ENCODE results near the gene GPX7. TPM values are rescaled to one million over a fixed set of nuclear protein-coding genes. Genes with fewer than 3 reads are reported as not detected.
A peak's percentile ranks its signal among the peaks of the same experiment; 100 is the strongest.

GPX7 gene
- total and polyA plus RNA-seq, 5 donors from 2014 or later = 12.3 to 43.5 (median 34.5) TPM

GRCh38 chr1:52590266-52590665, 11.9 kb upstream of the GPX7 start:
- DNase-seq = no peak
- Histone ChIP-seq H3K36me3 (ENCODE audit: control insufficient read depth, insufficient read depth, low read length) (no peaks in the 10 kb centered on the region), H3K9me3 (ENCODE audit: control insufficient read depth in 2 of 2, low read length in 2 of 2) (no peaks in the 10 kb centered on the region), H3K4me1 (ENCODE audit: control insufficient read depth, insufficient read depth, low read length, poor library complexity, severe bottlenecking) (no peaks in the 10 kb centered on the region), H3K27ac (ENCODE audit: insufficient read depth, low read length, poor library complexity, severe bottlenecking) (no peak overlapping the region), H3K4me3 (ENCODE audit: low read depth, low read length) (no peak overlapping the region), H3K27me3 (ENCODE audit: control insufficient read depth, insufficient read depth, low read length) (no peaks in the 10 kb centered on the region)
- Mint-ChIP-seq H3K4me3 (no peak overlapping the region), H3K36me3 (no peaks in the 10 kb centered on the region), H3K4me1 (no peaks in the 10 kb centered on the region), H3K27ac (no peak overlapping the region), H3K9me3 (peaks cover 0 to 3% (median 0%) of the 10 kb centered on the region in 7 donors), H3K27me3 (peaks cover 7% of the 10 kb centered on the region)
- no peak for ATAC-seq (ENCODE audit: low read depth in 2 of 2)

GRCh38 chr1:52592637-52593323, 9.4 kb upstream of the GPX7 start:
- no peaks in the 10 kb centered on the region for H3K4me1 ChIP-seq (ENCODE audit: control insufficient read depth, insufficient read depth, low read length, poor library complexity, severe bottlenecking)
- no peaks in the 10 kb centered on the region for H3K4me1 Mint-ChIP-seq
- no peaks in the 10 kb centered on the region for H3K9me3 ChIP-seq (ENCODE audit: control insufficient read depth in 2 of 2, low read length in 2 of 2)
- no peak overlapping the region for H3K27ac Mint-ChIP-seq
- no peak overlapping the region for H3K27ac ChIP-seq (ENCODE audit: insufficient read depth, low read length, poor library complexity, severe bottlenecking)
- peaks cover 0 to 3% (median 0%) of the 10 kb centered on the region in 7 donors for H3K9me3 Mint-ChIP-seq
- H3K4me3 Mint-ChIP-seq = no peak overlapping the region
- no peaks in the 10 kb centered on the region for H3K27me3 ChIP-seq (ENCODE audit: control insufficient read depth, insufficient read depth, low read length)
- H3K27me3 Mint-ChIP-seq = peaks cover 7% of the 10 kb centered on the region
- no peaks in the 10 kb centered on the region for H3K36me3 Mint-ChIP-seq
- H3K4me3 ChIP-seq (ENCODE audit: low read depth, low read length) = no peak overlapping the region
- no peaks in the 10 kb centered on the region for H3K36me3 ChIP-seq (ENCODE audit: control insufficient read depth, insufficient read depth, low read length)
- no peak for ATAC-seq (ENCODE audit: low read depth in 2 of 2)
- DNase-seq = no peak

- H3K27ac ChIP-seq (ENCODE audit: insufficient read depth, low read length, poor library complexity, severe bottlenecking) = no peak overlapping the region
- Mint-ChIP-seq H3K4me3 (no peak overlapping the region), H3K27ac (no peak overlapping the region), H3K4me1 (no peaks in the 10 kb centered on the region), H3K36me3 (no peaks in the 10 kb centered on the region), H3K27me3 (peaks cover 5% of the 10 kb centered on the region), H3K9me3 (peaks cover 0 to 3% (median 0%) of the 10 kb centered on the region in 7 donors)
- no peaks in the 10 kb centered on the region for H3K36me3 ChIP-seq (ENCODE audit: control insufficient read depth, insufficient read depth, low read length)
- H3K27me3 ChIP-seq (ENCODE audit: control insufficient read depth, insufficient read depth, low read length) = no peaks in the 10 kb centered on the region
- ATAC-seq (ENCODE audit: low read depth in 2 of 2) = no peak
- H3K4me1 ChIP-seq (ENCODE audit: control insufficient read depth, insufficient read depth, low read length, poor library complexity, severe bottlenecking) = no peaks in the 10 kb centered on the region
- no peak for DNase-seq
- no peaks in the 10 kb centered on the region for H3K9me3 ChIP-seq (ENCODE audit: control insufficient read depth in 2 of 2, low read length in 2 of 2)
- H3K4me3 ChIP-seq (ENCODE audit: low read depth, low read length) = no peak overlapping the region
Observed at GRCh38 chr1:52593495-52593894, 8.7 kb upstream of the GPX7 start.

- Histone ChIP-seq H3K4me1 (ENCODE audit: control insufficient read depth, insufficient read depth, low read length, poor library complexity, severe bottlenecking) (no peaks in the 10 kb centered on the region), H3K36me3 (ENCODE audit: control insufficient read depth, insufficient read depth, low read length) (no peaks in the 10 kb centered on the region), H3K9me3 (ENCODE audit: control insufficient read depth in 2 of 2, low read length in 2 of 2) (no peaks in the 10 kb centered on the region), H3K4me3 (ENCODE audit: low read depth, low read length) (no peak overlapping the region), H3K27me3 (ENCODE audit: control insufficient read depth, insufficient read depth, low read length) (no peaks in the 10 kb centered on the region), H3K27ac (ENCODE audit: insufficient read depth, low read length, poor library complexity, severe bottlenecking) (no peak overlapping the region)
- Mint-ChIP-seq H3K27me3 (no peaks in the 10 kb centered on the region), H3K36me3 (peaks cover 2% of the 10 kb centered on the region), H3K4me3 (no peak overlapping the region), H3K27ac (peak overlapping the region in 1 of 3 donors; percentile 9), H3K9me3 (peaks cover 0 to 3% (median 0%) of the 10 kb centered on the region in 7 donors), H3K4me1 (peaks cover 0 to 5% (median 2%) of the 10 kb centered on the region in 4 donors)
- DNase-seq = no peak
- ATAC-seq (ENCODE audit: low read depth in 2 of 2) = no peak
Observed at GRCh38 chr1:52595061-52595460, 7.1 kb upstream of the GPX7 start.

- Mint-ChIP-seq H3K4me3 (peak overlapping the region in 1 of 4 donors; percentile 12), H3K4me1 (peaks cover 6 to 22% (median 10%) of the 10 kb centered on the region in 4 donors), H3K27me3 (no peaks in the 10 kb centered on the region), H3K9me3 (peaks cover 0 to 3% (median 0%) of the 10 kb centered on the region in 7 donors), H3K27ac (no peak overlapping the region), H3K36me3 (peaks cover 2% of the 10 kb centered on the region)
- Histone ChIP-seq H3K4me1 (ENCODE audit: control insufficient read depth, insufficient read depth, low read length, poor library complexity, severe bottlenecking) (peaks cover 13% of the 10 kb centered on the region), H3K27me3 (ENCODE audit: control insufficient read depth, insufficient read depth, low read length) (no peaks in the 10 kb centered on the region), H3K36me3 (ENCODE audit: control insufficient read depth, insufficient read depth, low read length) (no peaks in the 10 kb centered on the region), H3K9me3 (ENCODE audit: control insufficient read depth in 2 of 2, low read length in 2 of 2) (no peaks in the 10 kb centered on the region), H3K4me3 (ENCODE audit: low read depth, low read length) (no peak overlapping the region), H3K27ac (ENCODE audit: insufficient read depth, low read length, poor library complexity, severe bottlenecking) (no peak overlapping the region)
- ATAC-seq (ENCODE audit: low read depth in 2 of 2) (no peak), DNase-seq (no peak)
Observed at GRCh38 chr1:52597912-52598311, 4.3 kb upstream of the GPX7 start.

- ATAC-seq (ENCODE audit: low read depth in 2 of 2) (no peak), DNase-seq (no peak)
- Histone ChIP-seq H3K36me3 (ENCODE audit: control insufficient read depth, insufficient read depth, low read length) (no peaks in the 10 kb centered on the region), H3K9me3 (ENCODE audit: control insufficient read depth in 2 of 2, low read length in 2 of 2) (no peaks in the 10 kb centered on the region), H3K27me3 (ENCODE audit: control insufficient read depth, insufficient read depth, low read length) (no peaks in the 10 kb centered on the region), H3K4me1 (ENCODE audit: control insufficient read depth, insufficient read depth, low read length, poor library complexity, severe bottlenecking) (peaks cover 21% of the 10 kb centered on the region), H3K27ac (ENCODE audit: insufficient read depth, low read length, poor library complexity, severe bottlenecking) (no peak overlapping the region), H3K4me3 (ENCODE audit: low read depth, low read length) (no peak overlapping the region)
- Mint-ChIP-seq H3K4me3 (peak overlapping the region in 1 of 4 donors; percentile 12), H3K27me3 (no peaks in the 10 kb centered on the region), H3K27ac (no peak overlapping the region), H3K4me1 (peaks cover 6 to 30% (median 18%) of the 10 kb centered on the region in 4 donors), H3K9me3 (peaks cover 0 to 3% (median 0%) of the 10 kb centered on the region in 7 donors), H3K36me3 (peaks cover 7% of the 10 kb centered on the region)
Observed at GRCh38 chr1:52598729-52599128, 3.4 kb upstream of the GPX7 start.

- DNase-seq (no peak), ATAC-seq (ENCODE audit: low read depth in 2 of 2) (no peak)
- Mint-ChIP-seq H3K9me3 (peaks cover 0 to 3% (median 0%) of the 10 kb centered on the region in 7 donors), H3K4me1 (peaks cover 7 to 35% (median 23%) of the 10 kb centered on the region in 4 donors), H3K36me3 (peaks cover 7% of the 10 kb centered on the region), H3K27ac (no peak overlapping the region), H3K27me3 (no peaks in the 10 kb centered on the region), H3K4me3 (peak overlapping the region in 2 of 4 donors; percentile 12 to 23)
- Histone ChIP-seq H3K36me3 (ENCODE audit: control insufficient read depth, insufficient read depth, low read length) (no peaks in the 10 kb centered on the region), H3K27me3 (ENCODE audit: control insufficient read depth, insufficient read depth, low read length) (no peaks in the 10 kb centered on the region), H3K9me3 (ENCODE audit: control insufficient read depth in 2 of 2, low read length in 2 of 2) (no peaks in the 10 kb centered on the region), H3K4me3 (ENCODE audit: low read depth, low read length) (no peak overlapping the region), H3K4me1 (ENCODE audit: control insufficient read depth, insufficient read depth, low read length, poor library complexity, severe bottlenecking) (peaks cover 26% of the 10 kb centered on the region), H3K27ac (ENCODE audit: insufficient read depth, low read length, poor library complexity, severe bottlenecking) (no peak overlapping the region)
Observed at GRCh38 chr1:52599236-52599635, 2.9 kb upstream of the GPX7 start.

Measured in CD4-positive, CD25-positive, alpha-beta regulatory T cell (primary cell).